ENCODE measurements around the gene CIP2A.

DNA sequence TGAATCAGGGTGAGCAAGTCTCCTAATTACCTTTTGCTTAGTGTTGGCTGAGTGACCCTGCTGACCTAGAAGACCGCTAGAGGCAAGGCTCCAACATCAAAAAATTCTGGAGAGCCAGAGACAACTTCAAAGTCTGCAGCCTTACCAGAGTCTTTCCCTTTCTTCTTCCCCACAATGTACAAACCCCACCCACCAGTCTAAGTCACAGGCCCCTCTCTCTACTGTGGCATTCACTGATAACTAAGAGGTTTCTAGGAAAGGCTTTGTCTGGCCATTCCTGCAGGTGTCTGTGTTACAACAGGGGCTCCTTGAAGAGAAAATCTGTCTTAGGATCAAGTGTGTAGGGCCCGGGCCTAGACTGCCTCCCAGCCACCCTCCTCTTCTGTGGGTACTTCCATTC is 79.4 kb downstream of the CIP2A start:
- TF ChIP-seq, protein P1, sequence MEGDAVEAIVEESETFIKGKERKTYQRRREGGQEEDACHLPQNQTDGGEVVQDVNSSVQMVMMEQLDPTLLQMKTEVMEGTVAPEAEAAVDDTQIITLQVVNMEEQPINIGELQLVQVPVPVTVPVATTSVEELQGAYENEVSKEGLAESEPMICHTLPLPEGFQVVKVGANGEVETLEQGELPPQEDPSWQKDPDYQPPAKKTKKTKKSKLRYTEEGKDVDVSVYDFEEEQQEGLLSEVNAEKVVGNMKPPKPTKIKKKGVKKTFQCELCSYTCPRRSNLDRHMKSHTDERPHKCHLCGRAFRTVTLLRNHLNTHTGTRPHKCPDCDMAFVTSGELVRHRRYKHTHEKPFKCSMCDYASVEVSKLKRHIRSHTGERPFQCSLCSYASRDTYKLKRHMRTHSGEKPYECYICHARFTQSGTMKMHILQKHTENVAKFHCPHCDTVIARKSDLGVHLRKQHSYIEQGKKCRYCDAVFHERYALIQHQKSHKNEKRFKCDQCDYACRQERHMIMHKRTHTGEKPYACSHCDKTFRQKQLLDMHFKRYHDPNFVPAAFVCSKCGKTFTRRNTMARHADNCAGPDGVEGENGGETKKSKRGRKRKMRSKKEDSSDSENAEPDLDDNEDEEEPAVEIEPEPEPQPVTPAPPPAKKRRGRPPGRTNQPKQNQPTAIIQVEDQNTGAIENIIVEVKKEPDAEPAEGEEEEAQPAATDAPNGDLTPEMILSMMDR (IDR thresholded peaks at IDR 0.05) = no peak
- no peak for TF ChIP-seq EZH2 (IDR thresholded peaks at IDR 0.05)
